ENCODE data around the gene TSPAN12.

Gene TSPAN12

DNA sequence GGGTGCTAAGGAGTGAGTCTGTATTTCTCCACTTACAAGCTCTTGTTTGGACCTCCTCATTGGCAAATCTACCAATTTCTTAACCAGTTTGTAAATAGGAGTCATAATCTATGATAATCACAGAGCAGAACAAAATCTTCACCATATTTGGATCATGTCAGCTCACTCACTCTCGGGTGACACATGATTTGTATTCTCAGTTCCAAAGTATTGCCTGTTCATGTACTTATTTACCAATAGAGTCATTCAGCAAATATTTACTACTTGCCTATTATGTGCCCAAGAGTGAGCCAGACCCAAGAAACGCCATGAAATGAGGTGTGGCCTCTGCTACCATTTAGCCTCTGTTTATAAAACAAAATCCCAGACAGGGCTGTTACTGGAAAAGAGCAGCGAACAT lies 114.8 kb downstream of the TSPAN12 start:
- no peak for DNase-seq (ENCODE audit: low read depth, low spot score)

DNA sequence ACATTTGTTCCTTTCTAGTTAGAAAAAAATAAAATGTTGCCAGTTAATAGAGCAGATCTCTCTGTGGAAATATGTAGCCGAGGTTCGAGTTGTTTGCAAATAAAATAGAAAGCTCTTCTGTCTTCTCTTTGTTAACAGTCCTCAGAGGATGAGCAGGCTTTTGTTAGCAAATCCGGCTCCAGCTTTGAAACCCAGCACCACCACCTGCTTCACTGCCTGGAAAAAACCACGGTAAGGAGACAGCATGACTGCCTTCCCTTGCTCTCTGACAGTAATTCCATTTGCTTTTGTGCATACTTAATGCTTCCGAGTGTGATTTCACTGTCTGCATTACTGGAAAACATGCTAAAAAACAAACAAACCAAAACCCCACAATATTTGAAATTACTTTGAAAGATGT lies 115.6 kb downstream of the TSPAN12 start:
- DNase-seq (ENCODE audit: low read depth, low spot score) = no peak

DNA sequence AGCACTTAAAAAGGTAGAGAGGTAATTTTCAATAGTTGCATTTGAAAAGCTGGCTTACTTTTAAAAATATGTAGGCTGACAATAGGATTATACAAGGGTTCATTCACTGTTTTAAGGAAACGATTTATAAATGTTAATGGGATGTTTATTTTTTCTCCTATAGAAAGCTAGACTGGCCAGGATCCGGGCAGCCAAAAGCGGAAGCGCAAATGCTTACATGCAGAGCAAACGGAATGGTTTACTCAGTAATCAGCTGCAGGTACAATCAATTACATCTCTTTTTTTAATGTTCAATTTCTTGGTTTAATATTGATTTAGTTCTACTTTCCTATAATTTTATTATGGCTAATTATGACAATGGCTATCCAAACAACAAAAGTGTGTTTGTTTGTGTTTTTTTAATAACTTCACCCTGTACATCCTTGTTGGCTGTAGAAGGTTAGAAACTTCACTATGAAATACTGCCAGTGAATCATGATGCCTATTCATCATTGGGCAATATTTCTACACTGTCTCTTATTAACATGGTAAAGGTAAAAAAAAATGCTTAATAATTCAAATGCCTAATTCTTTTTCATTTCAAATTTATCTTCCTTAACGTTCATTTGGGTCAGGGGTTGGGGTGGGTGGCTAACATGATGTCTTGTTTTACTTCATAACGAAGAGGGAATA lies 116.4 kb downstream of the TSPAN12 start:
- no peak for DNase-seq (ENCODE audit: low read depth, low spot score)

DNA sequence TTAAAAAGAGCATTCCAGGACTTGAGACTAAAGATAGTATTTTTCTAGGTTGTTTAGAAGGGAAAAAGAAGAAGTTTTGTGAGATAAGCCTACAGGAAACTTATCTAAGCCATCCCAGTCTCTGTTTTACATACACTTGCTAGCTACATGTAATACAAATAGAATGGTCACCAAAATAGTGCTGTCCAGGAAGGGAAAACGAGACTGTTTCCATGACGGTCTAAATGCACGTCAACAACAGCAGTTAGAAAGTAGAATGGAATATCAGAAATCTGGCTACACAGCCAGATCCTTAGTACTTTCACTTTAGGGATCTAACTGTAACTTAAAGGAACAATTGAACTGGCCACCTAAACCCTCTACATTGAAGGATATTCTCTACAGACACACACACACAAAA lies 117.6 kb downstream of the TSPAN12 start:
- no peak for DNase-seq (ENCODE audit: low read depth, low spot score)

DNA sequence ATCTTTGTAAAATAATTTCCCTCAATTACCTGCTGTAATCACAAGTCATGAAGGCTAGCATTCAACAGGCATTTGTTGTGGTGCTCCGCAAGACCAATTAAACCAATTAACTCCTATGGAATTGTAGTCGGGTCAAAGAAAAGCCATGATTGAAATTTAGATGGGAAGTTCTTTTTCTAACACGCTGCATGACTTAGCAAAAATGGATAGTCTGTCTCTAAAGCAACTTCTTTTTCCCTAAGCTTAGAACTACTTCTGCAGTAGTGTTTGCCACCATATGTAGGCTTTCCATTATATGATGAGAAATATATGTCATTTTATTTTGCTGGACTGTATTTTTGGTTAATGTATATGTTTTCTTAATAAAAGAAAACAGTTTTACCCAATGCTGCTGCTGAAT lies 119.1 kb downstream of the TSPAN12 start:
- DNase-seq (ENCODE audit: low read depth, low spot score) = no peak
